Mesenchymal stem cell (in vitro differentiated cells and primary cell): ENCODE data around the gene ZSWIM8.

Source experiments
- DNase-seq: peaks from one replicate; pipeline ENCODE4 v3.0.0-alpha.2; 2013
- H2AFZ ChIP-seq: one replicate; pipeline ENCODE4 v1.6.1; 2013; ENCODE audit warnings: low read depth, mild to moderate bottlenecking, control low read depth, inconsistent platforms, low read length, moderate library complexity
- H2AK5ac ChIP-seq: 2 replicates; pipeline ENCODE4 v1.6.1; 2013; ENCODE audit warnings: low read length, moderate library complexity, mild to moderate bottlenecking, inconsistent platforms; ENCODE audit not compliant: severe bottlenecking
- H2BK120ac ChIP-seq: one replicate; pipeline ENCODE4 v1.6.1; 2013; ENCODE audit warnings: low read depth, mild to moderate bottlenecking, inconsistent platforms, low read length, moderate library complexity
- H2BK12ac ChIP-seq, 2 experiments: one replicate each; pipeline ENCODE4 v1.6.1; 2013; ENCODE audit warnings: inconsistent platforms in 2 of 2, low read length in 2 of 2, mild to moderate bottlenecking in 2 of 2, moderate library complexity in 2 of 2, control low read depth in 1 of 2
- H2BK15ac ChIP-seq: one replicate; pipeline ENCODE4 v1.6.1; 2013; ENCODE audit warnings: mild to moderate bottlenecking, low read depth, inconsistent platforms; ENCODE audit not compliant: poor library complexity, severe bottlenecking
- H2BK5ac ChIP-seq: 2 replicates; pipeline ENCODE4 v1.6.1; 2013; ENCODE audit warnings: low read depth, mild to moderate bottlenecking, low read length, control low read depth, inconsistent platforms; ENCODE audit not compliant: poor library complexity, severe bottlenecking
- H3K14ac ChIP-seq, 2 experiments: one replicate each; pipeline ENCODE4 v1.6.1; 2013; ENCODE audit warnings: inconsistent platforms in 2 of 2, low read length in 2 of 2, control low read depth in 1 of 2, mild to moderate bottlenecking in 1 of 2, moderate library complexity in 1 of 2
- H3K18ac ChIP-seq, 2 experiments: one replicate each; pipeline ENCODE4 v1.6.1; 2013; ENCODE audit warnings: inconsistent platforms in 2 of 2, low read length in 2 of 2, control low read depth in 1 of 2, low read depth in 1 of 2, mild to moderate bottlenecking in 1 of 2
- H3K23ac ChIP-seq, 2 experiments: one replicate each; pipeline ENCODE4 v1.6.1; 2013; ENCODE audit warnings: inconsistent platforms in 2 of 2, low read length in 2 of 2, mild to moderate bottlenecking in 2 of 2, moderate library complexity in 2 of 2, control low read depth in 1 of 2
- H3K27ac ChIP-seq: 2 replicates; pipeline ENCODE4 v1.5.1; 2013; ENCODE audit warnings: mild to moderate bottlenecking, moderate library complexity, low read length, control low read depth, inconsistent platforms; ENCODE audit not compliant: poor library complexity, severe bottlenecking
- H3K27me3 ChIP-seq, 2 experiments: 2 replicates each; pipeline versions ENCODE4 v1.6.1 to v1.7.0; 2013; ENCODE audit warnings: low read length in 2 of 2, mild to moderate bottlenecking in 2 of 2, moderate library complexity in 2 of 2, control low read depth in 1 of 2, inconsistent platforms in 1 of 2; ENCODE audit not compliant: control insufficient read depth in 1 of 2, insufficient read depth in 1 of 2
- H3K36me3 ChIP-seq, 2 experiments: 2 replicates each; pipeline versions ENCODE4 v1.6.1 to v1.7.0; 2013; ENCODE audit warnings: low read length in 2 of 2, control low read depth in 1 of 2, inconsistent platforms in 1 of 2, low read depth in 1 of 2, mild to moderate bottlenecking in 1 of 2; ENCODE audit not compliant: insufficient read depth in 2 of 2, control insufficient read depth in 1 of 2
- H3K4ac ChIP-seq, 2 experiments: one replicate each; pipeline ENCODE4 v1.6.1; 2013; ENCODE audit warnings: inconsistent platforms in 2 of 2, low read length in 2 of 2, mild to moderate bottlenecking in 2 of 2, moderate library complexity in 2 of 2, control low read depth in 1 of 2, low read depth in 1 of 2
- H3K4me1 ChIP-seq: 2 replicates; pipeline ENCODE4 v1.6.1; 2013; ENCODE audit warnings: low read depth, low read length, control low read depth; ENCODE audit not compliant: control insufficient read depth, insufficient read depth
- H3K4me2 ChIP-seq: 2 replicates; pipeline ENCODE4 v1.6.1; 2013; ENCODE audit warnings: low read length, mild to moderate bottlenecking, inconsistent platforms; ENCODE audit not compliant: poor library complexity, severe bottlenecking
- H3K4me3 ChIP-seq, 2 experiments: 2 replicates each; pipeline versions ENCODE4 v1.5.1 to v1.7.0; 2013; ENCODE audit warnings: low read length in 2 of 2, mild to moderate bottlenecking in 2 of 2, control low read depth in 1 of 2, low read depth in 1 of 2; ENCODE audit not compliant: insufficient read depth in 1 of 2
- H3K79me1 ChIP-seq: replicated peaks from 2 replicates; pipeline ENCODE4 v1.6.1; 2013; ENCODE audit warnings: mild to moderate bottlenecking, control low read depth, low read length, inconsistent platforms; ENCODE audit not compliant: poor library complexity, severe bottlenecking
- H3K9ac ChIP-seq: 2 replicates; pipeline ENCODE4 v1.7.0; 2013; ENCODE audit warnings: mild to moderate bottlenecking, low read length, moderate library complexity
- H3K9me3 ChIP-seq: 2 replicates; pipeline ENCODE4 v1.7.0; 2013; ENCODE audit warnings: mild to moderate bottlenecking, low read length; ENCODE audit not compliant: control insufficient read depth
- H4K8ac ChIP-seq: one replicate; pipeline ENCODE4 v1.6.1; 2013; ENCODE audit warnings: inconsistent platforms, mild to moderate bottlenecking, low read length, moderate library complexity
- H4K91ac ChIP-seq: one replicate; pipeline ENCODE4 v1.6.1; 2013; ENCODE audit warnings: mild to moderate bottlenecking, low read length, inconsistent platforms
- WGBS: methylation state at CpG from one replicate; pipeline ENCODE4 v1.1.7; 2013; ENCODE audit warnings: mixed read lengths; 5-methylcytosine and 5-hydroxymethylcytosine counted together

The ZSWIM8 gene

DNA sequence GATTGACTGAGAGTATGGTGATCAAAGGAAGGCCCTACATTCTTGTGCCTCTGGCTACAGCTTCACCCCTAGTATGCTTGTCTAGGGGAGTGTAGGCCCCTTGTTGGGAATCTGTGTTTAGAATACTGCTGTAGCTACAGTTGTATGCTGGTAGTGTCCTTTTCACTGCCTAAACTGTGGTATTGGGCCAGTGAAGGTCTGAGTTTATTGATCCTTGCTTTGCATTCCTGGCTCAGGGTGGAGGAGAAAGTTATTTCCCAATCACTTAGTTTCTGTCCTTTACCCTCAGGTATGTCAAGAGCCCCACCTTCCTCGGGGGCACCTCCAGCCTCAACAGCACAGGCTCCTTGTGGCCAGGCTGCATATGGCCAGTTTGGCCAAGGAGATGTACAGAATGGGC lies 34.6 kb upstream of the ZSWIM8 start:
- no peak overlapping the region for H3K4me2 ChIP-seq
- no peak for DNase-seq
- H4K91ac ChIP-seq, result no peak overlapping the region
- H4K8ac ChIP-seq, result no peak overlapping the region
- no peaks in the 10 kb centered on the region for H3K9me3 ChIP-seq
- WGBS, result 100% methylated on average over 1 of the region's 1 CpG
- no peaks in the 10 kb centered on the region for H3K4me1 ChIP-seq
- no peak overlapping the region for H2BK120ac ChIP-seq
- peaks cover 52 to 78% of the 10 kb centered on the region in 2 experiments for H3K36me3 ChIP-seq
- no peak overlapping the region for H3K4me3 ChIP-seq
- H3K4ac ChIP-seq, result no peak overlapping the region
- no peak overlapping the region for H2AFZ ChIP-seq
- H2BK5ac ChIP-seq, result no peak overlapping the region
- no peak overlapping the region for H3K18ac ChIP-seq
- no peak overlapping the region for H3K23ac ChIP-seq
- no peak overlapping the region for H2AK5ac ChIP-seq
- H3K14ac ChIP-seq, result no peak overlapping the region
- no peak overlapping the region for H3K9ac ChIP-seq
- no peak overlapping the region for H2BK12ac ChIP-seq
- H3K27ac ChIP-seq, result no peak overlapping the region
- H3K27me3 ChIP-seq, result no peaks in the 10 kb centered on the region
- H2BK15ac ChIP-seq, result no peak overlapping the region
- peaks cover 20% of the 10 kb centered on the region for H3K79me1 ChIP-seq

GRCh38 chr10:73756183-73756582 lies 29.2 kb upstream of the ZSWIM8 start:
- Histone ChIP-seq H4K91ac (no peak overlapping the region), H3K4me1 (peaks cover 2% of the 10 kb centered on the region), H3K9ac (no peak overlapping the region), H3K18ac (no peak overlapping the region), H3K9me3 (no peaks in the 10 kb centered on the region), H4K8ac (no peak overlapping the region), H2BK5ac (no peak overlapping the region), H2BK12ac (no peak overlapping the region), H3K4ac (no peak overlapping the region), H2AK5ac (no peak overlapping the region), H3K4me3 (no peak overlapping the region), H3K27me3 (no peaks in the 10 kb centered on the region), H3K4me2 (no peak overlapping the region), H3K36me3 (peaks cover 48 to 78% of the 10 kb centered on the region in 2 experiments), H3K14ac (no peak overlapping the region), H3K27ac (no peak overlapping the region), H2BK15ac (no peak overlapping the region), H2AFZ (no peak overlapping the region), H3K23ac (no peak overlapping the region), H2BK120ac (no peak overlapping the region), H3K79me1 (peaks cover 31% of the 10 kb centered on the region)
- 100% methylated on average over 1 of the region's 1 CpG for WGBS
- DNase-seq, result no peak

GRCh38 chr10:73758704-73759511 lies 26.5 kb upstream of the ZSWIM8 start:
- Histone ChIP-seq H3K4me1 (peaks cover 7% of the 10 kb centered on the region), H2BK15ac (no peak overlapping the region), H2AFZ (no peak overlapping the region), H2BK12ac (no peak overlapping the region), H3K9me3 (no peaks in the 10 kb centered on the region), H4K91ac (no peak overlapping the region), H3K18ac (no peak overlapping the region), H3K27ac (no peak overlapping the region), H3K79me1 (peaks cover 26% of the 10 kb centered on the region), H2AK5ac (no peak overlapping the region), H3K9ac (no peak overlapping the region), H3K36me3 (peaks cover 40 to 80% of the 10 kb centered on the region in 2 experiments), H3K4me3 (no peak overlapping the region), H4K8ac (no peak overlapping the region), H2BK120ac (no peak overlapping the region), H3K27me3 (no peaks in the 10 kb centered on the region), H3K23ac (no peak overlapping the region), H3K14ac (no peak overlapping the region), H3K4ac (no peak overlapping the region), H3K4me2 (no peak overlapping the region), H2BK5ac (no peak overlapping the region)
- DNase-seq, result peak; percentile 15
- 98% methylated on average over 9 of the region's 9 CpGs for WGBS

DNA sequence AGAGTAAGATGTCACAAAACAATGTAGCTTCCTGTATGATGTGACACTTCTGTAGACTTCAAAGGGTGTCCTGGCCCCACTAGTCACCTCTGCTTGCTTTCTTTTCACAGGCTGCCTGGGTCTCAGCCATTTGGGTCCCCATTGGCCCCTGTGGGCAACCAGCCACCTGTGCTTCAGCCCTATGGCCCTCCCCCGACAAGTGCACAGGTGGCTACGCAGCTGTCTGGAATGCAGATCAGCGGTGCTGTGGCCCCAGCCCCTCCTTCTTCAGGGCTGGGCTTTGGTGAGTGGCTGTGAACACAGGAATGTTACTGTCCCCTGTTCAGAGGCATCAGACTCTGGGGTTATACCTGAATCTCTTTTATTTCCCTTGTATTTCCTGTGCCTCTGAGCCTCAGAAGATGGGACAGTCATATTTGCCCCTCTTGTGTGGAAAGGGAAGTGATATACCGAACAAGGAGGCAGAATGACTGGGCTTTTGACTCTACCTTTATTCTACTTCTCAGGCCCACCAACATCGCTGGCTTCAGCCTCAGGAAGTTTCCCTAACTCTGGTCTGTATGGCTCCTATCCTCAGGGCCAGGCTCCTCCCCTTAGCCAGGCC lies 25.8 kb upstream of the ZSWIM8 start:
- WGBS, result 93% methylated on average over 5 of the region's 5 CpGs
- H3K9ac ChIP-seq, result no peak overlapping the region
- DNase-seq, result no peak

More for the DNA sequence above, 25.8 kb upstream of the ZSWIM8 start:
- H3K27ac ChIP-seq, result no peak overlapping the region
- H2BK120ac ChIP-seq, result no peak overlapping the region
- no peak overlapping the region for H3K14ac ChIP-seq
- no peak overlapping the region for H3K4me3 ChIP-seq
- H3K9me3 ChIP-seq, result no peaks in the 10 kb centered on the region
- no peak overlapping the region for H4K8ac ChIP-seq
- no peak overlapping the region for H2BK5ac ChIP-seq
- no peak overlapping the region for H3K23ac ChIP-seq
- peaks cover 45 to 80% of the 10 kb centered on the region in 2 experiments for H3K36me3 ChIP-seq
- no peak overlapping the region for H3K4ac ChIP-seq
- no peak overlapping the region for H2BK12ac ChIP-seq
- no peaks in the 10 kb centered on the region for H3K27me3 ChIP-seq
- no peak overlapping the region for H2AK5ac ChIP-seq
- H3K4me1 ChIP-seq, result peaks cover 7% of the 10 kb centered on the region
- H2BK15ac ChIP-seq, result no peak overlapping the region
- peaks cover 26% of the 10 kb centered on the region for H3K79me1 ChIP-seq
- H4K91ac ChIP-seq, result no peak overlapping the region
- H3K4me2 ChIP-seq, result no peak overlapping the region
- no peak overlapping the region for H2AFZ ChIP-seq
- no peak overlapping the region for H3K18ac ChIP-seq
